HG03135 (cell line): ENCODE results near the gene IGLON5.

Source experiments
- ATAC-seq: cut with Tn5 transposase; IDR thresholded peaks from one replicate; pipeline ENCODE4 v1.9.1; 2021; ENCODE audit warnings: mild to moderate bottlenecking, moderate library complexity; ENCODE audit not compliant: unreplicated experiment

The IGLON5 gene

DNA sequence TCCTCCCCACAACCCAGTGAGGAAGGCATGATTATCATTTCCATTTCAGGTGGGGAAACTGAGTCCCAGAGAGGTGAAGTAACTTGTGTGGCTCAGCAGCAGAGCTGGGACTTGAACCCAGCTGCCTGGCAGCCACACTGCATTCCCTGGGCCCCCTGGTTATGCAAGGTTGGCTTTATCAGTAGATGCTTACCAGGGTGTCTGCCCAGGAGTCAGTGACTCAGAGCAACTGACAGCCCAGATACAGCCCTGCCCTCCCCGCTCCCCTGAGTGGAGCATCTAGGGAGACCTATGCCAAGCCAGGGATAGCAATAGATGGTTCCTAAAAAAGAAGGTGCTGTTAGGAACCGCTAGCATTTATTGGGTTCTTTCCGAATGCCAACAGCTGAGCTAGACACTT, 5.9 kb downstream of the IGLON5 start:
- ATAC-seq = no peak

DNA sequence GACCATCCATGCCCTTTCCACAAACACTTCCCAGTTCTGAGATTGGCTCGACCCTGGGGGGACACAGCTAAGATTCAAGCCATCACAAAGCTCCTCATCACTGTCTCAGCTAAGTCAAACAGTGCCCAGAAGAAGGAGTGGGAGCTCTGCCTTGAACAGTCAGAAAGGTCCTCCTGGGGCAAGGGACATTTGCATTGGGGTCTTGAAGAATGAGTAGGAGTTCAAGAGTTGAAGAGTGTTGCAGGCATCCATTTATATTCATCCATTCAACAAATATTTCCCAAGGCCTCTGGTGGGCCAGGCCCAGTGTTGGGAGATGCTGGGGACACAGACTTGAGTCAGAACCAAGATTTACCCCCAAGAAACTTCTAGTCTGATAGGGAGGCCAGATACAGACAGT, 6.5 kb downstream of the IGLON5 start:
- no peak for ATAC-seq

DNA sequence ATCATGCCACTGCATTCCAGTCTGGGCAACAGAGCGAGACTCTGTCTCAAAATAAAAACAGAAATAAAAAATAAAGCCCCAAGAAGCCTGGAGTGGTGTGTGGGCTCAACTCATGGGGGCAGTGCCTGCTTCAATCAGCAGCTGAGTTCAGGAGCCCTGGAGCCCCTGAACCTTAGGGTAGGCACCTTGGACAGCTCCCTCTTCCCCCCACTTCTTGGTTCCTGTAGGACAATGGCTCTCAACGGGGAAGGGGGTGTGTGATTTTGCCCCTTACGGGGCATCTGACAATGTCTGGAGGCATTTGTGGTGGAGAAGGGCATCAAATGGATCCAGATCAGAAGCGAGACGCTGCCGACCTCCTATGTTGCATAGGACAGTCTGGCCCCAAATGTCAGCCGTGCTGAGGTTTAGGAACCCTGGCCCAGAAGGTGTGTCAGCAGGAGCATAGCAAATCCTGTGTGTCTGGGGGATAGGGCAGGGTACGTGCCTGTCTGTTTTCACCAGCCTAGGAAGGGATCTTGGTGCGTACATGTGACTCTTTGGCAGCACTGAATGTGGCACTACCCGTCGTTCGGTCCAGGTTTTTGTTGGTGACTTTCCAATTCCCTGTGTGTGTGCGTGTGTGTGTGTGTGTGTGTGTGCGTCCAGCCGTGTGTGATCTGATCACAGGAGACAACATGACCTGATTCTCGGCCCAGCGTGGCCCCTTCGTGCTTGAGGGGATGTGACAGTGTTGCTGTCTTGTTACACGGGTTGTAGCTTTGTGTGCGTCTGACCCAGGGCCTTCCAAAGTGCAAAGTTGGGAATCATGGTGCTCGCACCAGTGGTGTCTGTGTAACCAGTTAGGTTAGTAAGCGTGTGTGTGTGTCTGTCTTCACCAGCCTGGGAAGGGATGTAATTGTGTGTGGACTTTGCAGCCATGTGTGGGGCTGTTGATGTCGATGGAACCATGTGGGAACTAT, 7.5 kb downstream of the IGLON5 start:
- no peak for ATAC-seq

DNA sequence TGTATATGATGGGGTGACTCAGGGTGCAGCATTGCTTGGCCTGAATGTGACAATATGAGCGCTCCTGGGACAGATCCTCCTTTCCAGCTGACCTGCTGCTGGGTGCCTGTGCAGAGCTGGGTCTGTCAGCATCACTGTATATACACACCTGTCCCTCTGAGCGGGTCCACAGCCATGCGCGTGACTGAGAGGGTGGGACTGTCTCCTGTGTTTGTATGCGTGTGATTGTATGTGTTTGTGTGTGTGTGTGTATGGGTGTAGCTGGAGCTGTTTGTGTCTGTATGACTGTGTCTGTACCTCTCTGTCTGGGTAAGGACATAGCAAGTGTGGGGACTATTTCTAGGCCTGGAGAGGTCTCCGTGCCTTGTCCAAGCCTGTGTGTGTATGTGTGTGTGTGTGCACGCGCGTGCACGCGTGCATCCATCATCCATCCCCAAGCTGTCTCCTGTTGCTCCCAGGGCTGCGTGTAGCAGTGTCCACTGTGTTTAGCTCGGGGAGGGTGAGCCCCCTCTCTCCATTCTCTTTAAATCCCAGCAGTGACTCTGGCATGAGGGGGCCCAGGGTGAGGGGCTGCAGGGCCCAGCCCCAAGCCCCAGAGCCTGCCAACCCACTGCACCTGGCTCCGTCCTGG, 8.3 kb downstream of the IGLON5 start:
- ATAC-seq = no peak

GRCh38 chr19:51320280-51320657, 8.8 kb downstream of the IGLON5 start:
- no peak for ATAC-seq

- ATAC-seq = no peak
These were observed 10.4 kb downstream of the IGLON5 start for GRCh38 chr19:51321799-51322198.

DNA sequence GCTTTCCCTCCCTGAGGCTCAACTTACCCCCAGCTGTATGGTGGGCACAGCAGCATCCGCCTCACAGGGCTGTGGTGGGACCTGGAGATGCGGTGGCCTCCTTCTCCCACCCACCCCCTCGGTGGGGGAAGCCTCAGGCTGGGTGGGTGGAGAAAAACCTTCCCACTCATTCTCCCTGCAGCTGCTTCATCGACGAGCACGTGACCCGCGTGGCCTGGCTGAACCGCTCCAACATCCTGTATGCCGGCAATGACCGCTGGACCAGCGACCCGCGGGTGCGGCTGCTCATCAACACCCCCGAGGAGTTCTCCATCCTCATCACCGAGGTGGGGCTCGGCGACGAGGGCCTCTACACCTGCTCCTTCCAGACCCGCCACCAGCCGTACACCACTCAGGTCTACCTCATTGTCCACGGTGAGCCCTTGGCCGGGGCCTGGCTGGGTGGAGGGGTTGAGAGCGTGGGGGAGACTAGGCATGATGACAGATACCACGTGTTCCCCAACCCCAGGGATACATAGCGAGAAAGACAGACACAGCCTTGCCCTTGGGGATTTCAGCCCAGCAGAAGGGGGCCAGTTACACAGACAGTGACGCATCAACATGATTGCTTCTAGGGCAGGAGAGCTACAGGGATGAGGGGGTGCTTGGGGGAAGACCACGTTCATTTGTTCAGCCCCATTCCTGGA, 12.2 kb downstream of the IGLON5 start:
- ATAC-seq = no peak

DNA sequence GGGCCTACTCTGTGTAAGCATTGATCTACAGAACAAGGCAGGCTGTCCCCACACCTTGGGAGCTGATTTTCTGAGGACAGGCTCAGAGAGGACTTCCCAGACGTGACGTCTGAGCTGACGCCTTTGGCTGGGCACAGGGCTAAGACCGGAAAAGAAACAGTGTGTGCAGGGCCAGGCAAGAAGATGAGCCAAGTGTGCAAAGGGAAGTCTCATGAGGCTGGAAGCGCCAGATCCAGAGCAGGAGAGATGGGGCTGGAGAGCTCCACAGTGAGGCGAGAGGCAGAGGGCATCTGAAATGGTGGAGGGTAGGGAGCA, 12.7 kb downstream of the IGLON5 start:
- ATAC-seq = no peak

- ATAC-seq = no peak
These were observed 13.9 kb downstream of the IGLON5 start for GRCh38 chr19:51325161-51325976.

DNA sequence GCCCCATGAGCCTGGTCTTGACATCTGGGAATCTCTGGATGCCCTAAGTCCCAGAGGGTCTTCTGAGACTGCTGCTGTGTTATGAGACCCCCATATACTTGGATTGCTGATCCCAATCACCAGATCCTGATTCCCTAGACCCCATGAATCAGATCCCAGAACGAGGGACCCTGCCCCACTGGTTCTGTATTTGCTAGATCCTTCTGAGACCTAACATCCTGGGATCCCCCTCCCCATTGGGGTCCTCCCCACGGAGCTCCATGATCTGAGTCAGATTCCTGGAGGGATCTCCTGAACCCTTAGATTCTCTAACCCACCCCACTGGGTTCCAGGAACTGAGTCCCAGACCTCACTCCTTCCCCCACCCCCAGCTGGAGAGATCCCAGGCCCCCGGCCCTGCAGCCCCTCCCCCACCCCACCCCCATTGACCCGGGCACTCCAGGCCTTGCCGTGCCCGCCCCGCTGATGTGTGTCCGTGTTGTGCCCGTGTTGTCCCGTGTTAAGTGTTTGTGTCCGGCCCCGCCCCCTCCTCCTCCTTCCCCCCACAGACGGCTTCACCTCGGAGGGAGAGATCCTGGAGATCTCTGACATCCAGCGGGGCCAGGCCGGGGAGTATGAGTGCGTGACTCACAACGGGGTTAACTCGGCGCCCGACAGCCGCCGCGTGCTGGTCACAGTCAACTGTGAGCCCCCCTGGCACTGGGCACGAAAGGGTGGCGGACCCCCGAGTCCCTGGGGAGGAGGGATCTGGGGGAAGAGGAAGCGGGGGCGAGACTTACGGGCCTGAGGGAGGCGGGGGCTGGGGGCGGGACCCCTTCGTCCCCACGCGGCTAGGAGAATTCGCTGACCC, 15.0 kb downstream of the IGLON5 start:
- no peak for ATAC-seq

- ATAC-seq = no peak
These were observed 15.9 kb downstream of the IGLON5 start for GRCh38 chr19:51327066-51328001.

DNA sequence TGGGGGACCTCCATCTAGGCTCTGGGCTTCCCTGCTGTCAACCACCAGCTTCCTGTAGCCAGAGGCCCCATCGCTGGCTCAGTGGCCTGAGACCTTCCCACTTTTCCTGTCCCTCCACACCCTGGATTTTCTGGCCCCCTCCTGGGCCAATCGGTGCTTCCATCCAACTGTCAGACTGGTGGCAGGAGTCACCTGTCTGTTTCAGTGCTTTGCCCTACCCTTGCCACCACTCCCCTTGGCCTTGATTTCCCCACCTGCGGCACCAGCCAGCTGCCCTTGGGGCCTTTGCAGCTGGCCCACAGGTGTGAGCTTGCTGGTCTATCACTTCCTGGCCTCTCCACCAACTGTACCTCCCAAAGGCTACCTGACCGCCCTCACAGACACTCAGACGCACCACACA, 18.0 kb downstream of the IGLON5 start:
- no peak for ATAC-seq

GRCh38 chr19:51330366-51330765, 18.9 kb downstream of the IGLON5 start:
- no peak for ATAC-seq

DNA sequence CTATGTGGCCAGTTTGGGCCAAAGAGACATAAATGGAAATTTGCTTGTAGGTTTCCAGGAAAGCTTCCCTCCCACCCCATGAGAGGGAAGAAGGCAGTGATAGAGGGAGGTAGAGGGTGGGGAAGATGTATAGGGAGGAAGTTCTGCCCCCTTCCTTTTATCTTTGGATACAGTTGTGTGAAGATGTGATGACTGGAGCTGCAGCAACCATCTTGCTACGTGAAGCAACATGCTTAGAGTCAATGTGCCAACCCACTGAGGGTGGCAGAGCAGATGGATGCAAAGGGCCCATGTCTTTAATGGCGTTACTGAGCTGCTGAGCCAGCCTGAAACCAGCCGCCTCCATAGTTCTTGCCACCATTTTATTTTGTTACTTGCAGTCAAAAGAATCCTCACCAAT, 19.7 kb downstream of the IGLON5 start:
- no peak for ATAC-seq

DNA sequence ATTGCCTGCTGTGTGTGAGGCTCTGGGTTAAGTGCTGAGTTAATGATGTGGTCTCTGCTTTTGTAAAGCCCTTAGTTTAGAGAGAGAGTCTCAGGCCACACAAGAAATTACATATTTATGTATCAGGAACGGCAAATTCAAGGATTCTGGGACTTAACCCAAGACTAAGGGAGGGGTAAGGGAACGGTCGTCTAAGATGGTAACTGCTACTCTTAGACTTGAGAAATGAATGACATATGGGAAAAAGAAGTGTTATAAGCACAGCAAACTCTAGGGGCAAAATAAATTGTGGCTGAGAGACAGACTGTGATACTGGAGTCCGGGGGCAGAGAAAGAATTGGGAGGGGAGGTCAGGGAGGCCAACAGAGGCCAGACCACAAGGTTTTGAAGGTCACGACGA, 20.3 kb downstream of the IGLON5 start:
- no peak for ATAC-seq

DNA sequence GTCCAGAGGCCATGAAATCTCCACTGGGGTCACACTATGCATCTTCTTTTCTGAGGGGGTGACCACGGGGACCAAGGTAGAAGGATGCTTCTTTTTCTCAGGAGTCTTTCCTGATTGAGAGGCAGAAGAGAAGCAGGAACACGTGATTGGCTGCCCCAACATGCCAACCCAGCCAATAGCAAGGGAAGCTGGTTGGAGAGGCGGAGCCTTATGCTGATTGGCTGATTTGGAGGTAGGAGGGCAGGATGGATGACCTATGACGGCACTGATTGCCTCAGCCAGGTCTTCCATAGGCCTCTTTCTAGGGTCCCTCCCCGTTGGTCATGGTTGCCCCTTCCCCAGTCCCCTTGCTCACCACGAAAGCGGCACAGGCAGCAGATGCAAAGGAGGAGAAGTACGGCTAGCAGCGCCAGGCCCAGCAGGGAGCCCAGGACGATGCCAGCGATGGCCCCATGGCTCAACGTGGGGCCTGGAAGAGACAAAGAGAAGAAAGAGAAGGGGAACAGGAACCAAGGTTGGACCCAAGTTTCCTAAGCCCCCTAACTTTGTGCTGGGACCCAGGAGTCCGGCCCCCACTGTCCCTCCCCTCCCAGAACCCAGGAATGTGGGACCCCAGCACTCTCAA, 22.5 kb downstream of the IGLON5 start:
- ATAC-seq = no peak

- no peak for ATAC-seq
These were observed 25.9 kb downstream of the IGLON5 start for GRCh38 chr19:51337141-51337860.
